GM18517 (cell line): ENCODE data around the gene BEST2.

Source experiments
- ATAC-seq: cut with Tn5 transposase; IDR thresholded peaks from one replicate; pipeline ENCODE4 v1.9.1; 2021; ENCODE audit warnings: mild to moderate bottlenecking, moderate library complexity; ENCODE audit not compliant: unreplicated experiment

Gene BEST2

DNA sequence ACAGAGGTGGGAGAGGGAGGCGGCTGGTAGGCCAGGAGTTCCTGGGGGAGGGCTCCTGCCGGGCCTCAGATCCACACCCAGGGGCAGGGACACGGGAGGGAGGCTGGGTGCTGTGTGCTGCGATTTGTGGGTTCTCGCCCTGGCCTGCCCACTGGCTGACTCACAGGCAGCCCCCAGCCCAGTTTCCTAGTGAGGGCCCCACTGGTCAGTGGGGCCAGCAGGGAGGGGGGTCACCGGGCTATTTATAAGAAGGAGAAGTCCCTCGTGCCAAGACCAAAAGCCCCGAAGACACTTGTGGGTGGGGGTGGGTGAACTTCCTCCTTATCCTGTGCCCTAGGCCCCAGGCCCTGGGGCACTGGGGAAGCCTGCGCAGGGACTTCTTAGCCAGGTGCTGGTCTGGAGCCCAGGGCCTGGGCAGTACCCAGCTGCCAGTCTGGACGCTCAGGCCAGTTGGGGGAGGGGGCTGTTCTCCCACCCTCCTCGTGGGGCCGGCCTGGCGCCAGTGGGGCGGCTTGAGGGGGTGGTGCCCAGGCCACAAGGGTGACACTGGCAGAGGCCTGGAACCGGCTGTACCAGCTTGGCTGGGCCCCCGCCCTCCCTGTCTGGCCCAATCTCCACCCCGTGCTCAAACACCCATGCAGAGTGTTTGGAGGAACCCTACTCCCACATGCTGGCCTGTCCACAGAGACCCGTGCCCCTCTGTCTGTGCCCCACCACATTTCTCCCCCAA is 34.7 kb downstream of the BEST2 start:
- ATAC-seq = no peak

GRCh38 chr19:12786952-12787351 is 35.4 kb downstream of the BEST2 start:
- no peak for ATAC-seq

DNA sequence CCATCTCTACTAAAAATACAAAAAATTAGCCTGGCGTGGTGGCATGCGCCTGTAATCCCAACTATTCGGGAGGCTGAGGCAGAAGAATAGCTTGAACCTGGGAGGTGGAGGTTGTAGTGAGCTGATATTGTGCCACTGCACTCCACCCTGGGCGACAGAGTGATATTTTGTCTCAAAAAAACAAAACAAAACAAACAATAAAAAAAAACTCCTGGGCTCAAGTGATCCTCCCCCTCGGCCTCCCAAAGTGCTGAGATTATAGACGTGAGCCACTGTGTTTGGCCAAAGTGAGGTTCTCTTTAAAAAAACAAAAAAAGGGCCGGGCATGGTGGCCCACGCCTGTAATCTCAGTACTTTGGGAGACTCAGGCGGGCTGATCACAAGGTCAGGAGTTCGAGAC is 35.9 kb downstream of the BEST2 start:
- no peak for ATAC-seq

- ATAC-seq = no peak
Observed at GRCh38 chr19:12788042-12788681, 36.6 kb downstream of the BEST2 start.

GRCh38 chr19:12788682-12789097 is 37.1 kb downstream of the BEST2 start:
- no peak for ATAC-seq

- no peak for ATAC-seq
Observed at GRCh38 chr19:12789098-12789903, 37.7 kb downstream of the BEST2 start.

- ATAC-seq = peak; percentile 39
Observed at GRCh38 chr19:12789904-12790619, 38.5 kb downstream of the BEST2 start.

DNA sequence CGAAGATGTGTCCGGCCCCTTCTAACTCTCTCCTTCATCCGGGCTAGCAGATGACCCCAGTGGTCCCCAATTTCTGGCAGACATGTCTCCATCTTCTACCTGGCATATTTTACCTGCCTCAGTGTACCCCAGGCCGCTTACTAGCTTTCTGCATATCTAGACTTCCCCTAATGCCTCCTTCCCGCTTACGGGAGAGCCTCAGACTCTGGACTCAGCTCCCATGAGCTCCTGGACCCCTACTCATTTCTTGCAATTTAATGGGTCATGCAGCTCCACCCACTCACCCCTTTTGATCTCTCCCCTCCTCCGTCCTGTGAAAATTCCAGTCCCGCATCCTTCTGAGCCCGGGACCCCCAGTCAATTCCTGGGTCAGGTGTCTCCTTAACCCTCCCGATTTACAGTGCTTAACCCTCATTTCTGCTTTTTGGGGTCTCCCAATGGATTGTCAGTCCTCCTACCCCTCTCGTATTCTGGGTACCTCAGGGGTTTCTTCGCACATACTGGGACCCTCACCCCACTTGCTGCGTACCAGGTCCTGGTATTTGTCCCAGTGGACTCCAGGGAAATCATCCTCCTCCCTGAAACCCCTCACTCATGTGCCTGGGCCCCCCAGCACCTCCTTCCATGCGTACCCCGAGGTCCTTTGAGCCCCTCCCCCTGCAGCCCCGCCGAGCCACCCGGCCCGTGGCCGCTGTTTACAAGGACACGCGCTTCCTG is 39.2 kb downstream of the BEST2 start:
- ATAC-seq = no peak

GRCh38 chr19:12791345-12792050 is 39.9 kb downstream of the BEST2 start, which contains the start of gene JUNB:
Gene JUNB, plus strand, starts transcription at chr19:12791486. Its CDS starts 286 bp downstream, at chr19:12791772.
- ATAC-seq = peak; percentile 25

DNA sequence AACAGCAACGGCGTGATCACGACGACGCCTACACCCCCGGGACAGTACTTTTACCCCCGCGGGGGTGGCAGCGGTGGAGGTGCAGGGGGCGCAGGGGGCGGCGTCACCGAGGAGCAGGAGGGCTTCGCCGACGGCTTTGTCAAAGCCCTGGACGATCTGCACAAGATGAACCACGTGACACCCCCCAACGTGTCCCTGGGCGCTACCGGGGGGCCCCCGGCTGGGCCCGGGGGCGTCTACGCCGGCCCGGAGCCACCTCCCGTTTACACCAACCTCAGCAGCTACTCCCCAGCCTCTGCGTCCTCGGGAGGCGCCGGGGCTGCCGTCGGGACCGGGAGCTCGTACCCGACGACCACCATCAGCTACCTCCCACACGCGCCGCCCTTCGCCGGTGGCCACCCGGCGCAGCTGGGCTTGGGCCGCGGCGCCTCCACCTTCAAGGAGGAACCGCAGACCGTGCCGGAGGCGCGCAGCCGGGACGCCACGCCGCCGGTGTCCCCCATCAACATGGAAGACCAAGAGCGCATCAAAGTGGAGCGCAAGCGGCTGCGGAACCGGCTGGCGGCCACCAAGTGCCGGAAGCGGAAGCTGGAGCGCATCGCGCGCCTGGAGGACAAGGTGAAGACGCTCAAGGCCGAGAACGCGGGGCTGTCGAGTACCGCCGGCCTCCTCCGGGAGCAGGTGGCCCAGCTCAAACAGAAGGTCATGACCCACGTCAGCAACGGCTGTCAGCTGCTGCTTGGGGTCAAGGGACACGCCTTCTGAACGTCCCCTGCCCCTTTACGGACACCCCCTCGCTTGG is 40.7 kb downstream of the BEST2 start:
- no peak for ATAC-seq

DNA sequence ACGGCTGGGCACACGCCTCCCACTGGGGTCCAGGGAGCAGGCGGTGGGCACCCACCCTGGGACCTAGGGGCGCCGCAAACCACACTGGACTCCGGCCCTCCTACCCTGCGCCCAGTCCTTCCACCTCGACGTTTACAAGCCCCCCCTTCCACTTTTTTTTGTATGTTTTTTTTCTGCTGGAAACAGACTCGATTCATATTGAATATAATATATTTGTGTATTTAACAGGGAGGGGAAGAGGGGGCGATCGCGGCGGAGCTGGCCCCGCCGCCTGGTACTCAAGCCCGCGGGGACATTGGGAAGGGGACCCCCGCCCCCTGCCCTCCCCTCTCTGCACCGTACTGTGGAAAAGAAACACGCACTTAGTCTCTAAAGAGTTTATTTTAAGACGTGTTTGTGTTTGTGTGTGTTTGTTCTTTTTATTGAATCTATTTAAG is 41.3 kb downstream of the BEST2 start:
- ATAC-seq = no peak

DNA sequence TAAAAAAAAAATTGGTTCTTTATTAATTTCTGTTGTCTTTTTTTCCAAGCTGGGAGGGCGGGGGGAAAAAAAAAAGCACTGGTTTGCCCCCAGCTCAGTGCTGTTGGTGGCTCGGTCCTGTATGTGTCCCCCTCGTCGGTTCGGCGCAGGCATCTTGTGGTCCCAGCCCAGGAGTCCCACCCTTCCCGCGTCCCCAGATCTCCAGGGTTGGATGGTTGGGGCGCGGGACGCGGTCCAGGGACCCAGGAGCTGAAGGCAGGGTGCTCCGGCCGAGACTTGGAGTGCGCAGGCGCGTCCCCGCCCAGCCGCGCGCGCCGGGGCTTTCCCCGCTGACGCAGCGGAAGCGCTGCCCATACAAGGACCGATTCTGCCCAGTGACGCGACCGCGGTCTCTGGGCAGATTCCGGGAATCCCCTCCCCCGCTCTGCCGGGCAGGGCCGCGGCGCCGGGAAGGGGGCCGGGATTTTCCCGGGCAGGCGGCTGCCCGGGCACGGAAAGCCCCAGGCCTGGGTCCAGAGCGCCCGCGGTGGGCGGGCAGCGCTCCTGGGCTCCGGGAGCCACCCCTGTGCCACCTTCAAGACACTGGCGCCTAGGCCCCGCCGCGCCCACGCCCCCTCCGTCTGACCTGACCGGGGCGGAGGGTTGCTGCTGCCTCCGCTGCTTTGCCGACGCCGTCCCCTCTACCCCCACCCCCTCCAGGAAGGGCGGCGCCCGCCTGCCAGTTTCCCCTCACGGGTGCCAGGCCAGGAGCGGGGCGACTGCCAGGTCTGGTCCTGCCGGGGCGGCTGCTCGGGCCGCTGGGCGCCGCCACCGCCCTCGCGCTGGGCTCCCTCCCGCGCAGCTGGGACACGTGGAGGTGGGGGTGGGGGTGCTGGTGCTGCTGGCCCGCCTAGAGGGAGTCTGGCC is 42.0 kb downstream of the BEST2 start:
- peak; percentile 31 for ATAC-seq

GRCh38 chr19:12794196-12794941 is 42.8 kb downstream of the BEST2 start:
- ATAC-seq = no peak

- no peak for ATAC-seq
Observed at GRCh38 chr19:12794971-12795381, 43.4 kb downstream of the BEST2 start.

GRCh38 chr19:12796146-12797071 is 44.8 kb downstream of the BEST2 start:
- ATAC-seq = no peak

- no peak for ATAC-seq
Observed at GRCh38 chr19:12797141-12797587, 45.6 kb downstream of the BEST2 start.
